Epithelial cell of umbilical artery (primary cell): ENCODE data around the gene AK6. TPM values are rescaled to one million over a fixed set of nuclear protein-coding genes. Genes with fewer than 3 reads are reported as not detected.

Source experiments
- total RNA-seq: library from RNA; depleted of rRNA; stranded (reverse); fragments of >200 nt; gene quantifications from 2 replicates; pipeline ENCODE4 v1.2.3, GENCODE V29; 2014

Gene AK6
- 31.6 and 33.1 TPM in 2 replicates for total RNA-seq

DNA sequence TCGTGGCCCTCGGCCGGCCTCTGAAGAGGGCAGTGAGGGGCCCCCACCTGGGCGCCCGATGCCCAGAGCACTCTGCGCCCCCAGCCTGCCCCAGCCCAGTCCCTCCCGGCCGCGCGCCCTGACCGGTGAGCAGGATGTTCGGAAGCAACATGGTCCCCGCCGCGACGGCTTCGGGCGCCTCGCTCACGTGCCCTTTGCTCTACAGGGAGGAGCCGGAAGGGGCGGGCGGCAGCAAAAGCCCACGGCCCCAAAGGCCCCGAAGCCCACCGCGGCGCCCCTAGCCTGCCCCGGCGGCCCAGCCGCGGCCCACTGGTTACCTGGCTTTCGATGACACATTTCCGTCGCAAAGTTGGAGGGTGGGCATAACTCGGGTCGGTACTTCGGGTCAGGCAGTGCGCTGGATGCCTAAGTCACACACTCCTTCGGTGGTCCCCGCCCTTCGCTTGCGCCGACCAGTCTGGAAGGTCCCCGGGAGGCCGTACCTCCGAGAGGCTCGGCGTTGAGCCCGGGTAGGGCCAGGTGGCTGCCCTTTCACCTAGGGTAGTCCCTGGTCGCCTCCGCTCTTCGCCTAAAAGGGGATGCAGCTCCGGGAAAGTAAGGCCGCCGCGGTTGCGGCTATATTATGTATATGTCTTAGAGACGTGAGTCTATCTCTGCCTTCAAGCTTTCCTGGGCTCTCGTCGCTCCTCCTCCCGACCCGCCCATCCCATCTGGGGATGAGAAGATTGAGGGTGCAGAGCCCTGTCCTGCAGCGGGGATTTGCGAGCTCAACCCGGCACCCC is at the start of gene AK6, which contains the start of the genes RAD17 and TAF9:
TSS of gene AK6 (minus strand) at position 181 of the 782 bp plus-strand sequence. CDS start at position 151, 30 bp downstream.
TSS of gene RAD17 (plus strand) at position 479 of the 782 bp plus-strand sequence. CDS start 2,391 bp downstream, outside the sequence.
TSS of gene TAF9 (minus strand) at position 181 of the 782 bp plus-strand sequence. CDS start 3,783 bp downstream, outside the sequence.

DNA sequence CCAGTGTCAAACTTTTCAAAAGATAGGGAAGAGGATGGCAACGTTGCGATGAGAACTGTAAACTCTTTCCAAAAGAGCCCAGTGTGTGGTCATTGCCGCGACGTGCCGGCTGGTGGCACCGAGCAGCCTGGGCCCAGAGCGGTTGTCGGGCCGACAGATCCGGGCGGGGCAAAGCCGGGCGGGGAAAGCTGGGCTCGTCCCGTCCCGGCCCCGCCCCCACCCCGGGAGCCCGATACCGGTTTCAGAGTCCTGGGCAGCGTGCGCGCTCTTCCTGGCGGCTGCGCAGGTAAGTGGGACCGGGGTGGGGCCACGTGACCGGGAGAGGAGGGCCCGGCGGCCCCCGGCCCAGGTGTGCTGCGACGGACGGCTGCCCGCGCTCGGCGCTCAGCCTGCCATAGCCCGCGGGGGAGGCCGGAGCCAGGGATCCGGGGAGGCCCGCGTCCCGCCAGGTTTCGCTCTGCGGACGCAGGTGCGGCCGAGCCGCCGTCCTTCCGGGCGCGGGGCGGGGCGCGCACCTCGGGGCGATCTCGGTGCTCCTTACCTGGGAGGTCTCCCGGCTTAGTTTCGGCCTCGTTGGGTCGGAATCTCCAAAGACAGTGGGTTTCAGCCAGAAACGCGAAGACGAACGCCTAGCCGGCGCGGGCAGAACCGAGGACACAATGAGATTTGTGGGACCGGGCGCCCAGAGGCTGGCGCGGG is 45.7 kb upstream of the AK6 start, which contains the start of gene MARVELD2:
TSS of gene MARVELD2 (plus strand) at position 232 of the 699 bp plus-strand sequence. CDS start 4,270 bp downstream, outside the sequence.

Other genes with a start within 250 kb of the AK6 start
- 232 and 364 TPM in 2 replicates for gene CCNB1, start 202.4 kb downstream of the AK6 start, total RNA-seq
- 11.6 and 17.9 TPM in 2 replicates for gene CENPH, start 179.9 kb downstream of the AK6 start, total RNA-seq
- gene CDK7, start 134.6 kb downstream of the AK6 start, total RNA-seq: 64.3 and 65.3 TPM in 2 replicates
- 3.9 and 5.8 TPM in 2 replicates for gene CCDC125, start 36.7 kb downstream of the AK6 start, total RNA-seq
- gene TAF9, start within 50 bp of the AK6 start, total RNA-seq: 80.9 and 127 TPM in 2 replicates
- gene RAD17, start 298 bp upstream of the AK6 start, total RNA-seq: 13.0 and 17.6 TPM in 2 replicates
- 2.9 and 4.0 TPM in 2 replicates for gene MARVELD2, start 45.6 kb upstream of the AK6 start, total RNA-seq
- gene OCLN, start 123.3 kb upstream of the AK6 start, total RNA-seq: 12.3 and 29.0 TPM in 2 replicates
- gene GTF2H2C, start 190.7 kb upstream of the AK6 start, total RNA-seq: 32.5 and 50.6 TPM in 2 replicates